HG02623 (cell line): ENCODE results near the gene RNF187.

ENCODE experiments used
- ATAC-seq: cut with Tn5 transposase; IDR thresholded peaks from one replicate; pipeline ENCODE4 v1.9.1; 2021; ENCODE audit warnings: moderate library complexity; ENCODE audit not compliant: unreplicated experiment

RNF187 gene

DNA sequence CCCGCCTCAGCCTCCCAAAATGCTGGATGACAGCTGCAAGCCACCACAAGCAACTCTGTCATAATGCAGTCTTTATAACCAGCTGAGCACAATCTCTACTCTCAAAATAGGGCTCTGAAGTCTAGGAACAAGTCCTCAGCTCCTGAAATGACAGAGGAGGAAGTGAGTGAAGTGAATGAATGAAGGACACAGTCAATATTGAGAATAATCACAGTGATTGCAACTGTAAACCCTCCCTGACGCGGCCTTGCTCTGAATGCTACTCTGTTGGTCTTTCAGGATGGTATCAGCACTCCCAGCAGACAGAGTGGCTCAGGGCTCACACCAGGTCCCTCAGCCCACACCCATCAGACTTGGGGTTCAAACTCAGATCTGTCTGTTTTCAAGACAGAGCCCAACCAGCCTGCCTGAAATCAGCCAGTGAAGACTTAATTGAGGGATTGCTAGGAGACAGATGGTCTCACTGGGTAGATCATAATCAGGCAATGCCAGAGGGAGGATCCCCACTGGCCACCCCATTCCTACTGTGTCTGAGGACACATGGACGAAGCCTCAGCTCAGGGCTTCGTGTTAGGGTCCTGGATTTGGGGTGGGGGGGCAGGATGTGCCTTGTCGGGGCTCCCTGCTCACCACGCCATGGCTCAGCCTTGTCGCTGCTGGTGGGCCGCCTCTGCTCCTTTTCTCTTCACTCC lies 20.9 kb downstream of the RNF187 start:
- ATAC-seq: no peak

DNA sequence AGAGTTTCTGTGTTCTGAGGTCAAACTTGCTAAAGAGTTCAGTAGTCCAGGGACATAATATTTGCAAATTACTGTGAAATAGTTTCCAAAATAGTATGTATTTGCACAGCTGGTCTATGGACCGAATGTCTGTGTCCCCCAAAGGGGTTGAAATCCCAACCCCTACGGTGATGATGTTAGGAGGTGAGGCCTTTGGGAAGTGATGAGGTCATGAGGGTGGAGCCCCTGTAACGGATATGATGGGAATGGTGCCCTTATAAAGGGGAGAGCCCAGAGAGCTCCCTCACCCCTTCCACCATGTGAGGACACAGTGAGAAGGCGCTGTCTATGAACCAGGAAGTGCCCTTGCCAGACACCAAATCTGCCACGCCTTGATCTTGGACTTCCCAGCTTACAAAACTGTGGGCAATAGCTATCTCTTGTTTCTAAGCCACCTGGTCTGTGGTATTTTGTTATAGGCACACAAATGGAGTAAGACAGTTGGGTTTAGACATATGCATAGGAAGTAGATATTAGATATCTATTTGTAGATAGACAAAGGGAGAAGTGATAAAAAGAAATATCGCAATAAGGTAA lies 21.7 kb downstream of the RNF187 start:
- no peak for ATAC-seq

DNA sequence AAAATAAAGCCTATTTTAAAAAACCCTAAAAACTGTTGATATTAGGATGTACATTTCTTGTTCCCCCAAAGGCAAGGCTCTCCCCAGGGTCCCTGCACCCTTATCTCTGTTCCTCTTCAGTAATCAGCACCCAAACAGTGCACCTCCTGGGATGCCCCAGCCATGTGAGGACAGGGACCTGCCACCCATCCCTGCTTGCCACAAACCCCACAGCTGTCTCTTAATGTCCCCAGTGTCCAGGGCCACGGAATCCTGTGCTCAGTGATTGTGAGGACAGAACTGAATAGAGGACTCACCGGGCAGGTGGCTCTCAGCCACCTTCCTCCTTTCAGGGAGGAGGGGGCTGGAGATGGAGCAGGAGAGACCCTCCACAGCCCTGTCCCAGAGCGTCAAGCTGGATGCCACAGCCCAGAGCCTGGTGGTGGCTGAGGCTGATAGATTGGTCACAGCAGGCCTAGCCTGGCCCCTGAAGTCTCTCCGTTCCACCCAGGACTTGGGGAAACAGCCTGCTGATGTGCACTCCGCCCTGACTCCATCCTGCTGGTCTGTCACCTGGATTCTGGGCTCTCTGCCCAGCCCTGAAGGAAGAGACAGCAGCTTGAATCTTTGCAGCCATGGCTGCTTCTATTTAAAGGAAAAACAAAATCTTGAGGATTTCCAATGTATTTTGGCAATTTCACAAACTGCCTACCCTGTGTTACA lies 23.1 kb downstream of the RNF187 start:
- no peak for ATAC-seq

DNA sequence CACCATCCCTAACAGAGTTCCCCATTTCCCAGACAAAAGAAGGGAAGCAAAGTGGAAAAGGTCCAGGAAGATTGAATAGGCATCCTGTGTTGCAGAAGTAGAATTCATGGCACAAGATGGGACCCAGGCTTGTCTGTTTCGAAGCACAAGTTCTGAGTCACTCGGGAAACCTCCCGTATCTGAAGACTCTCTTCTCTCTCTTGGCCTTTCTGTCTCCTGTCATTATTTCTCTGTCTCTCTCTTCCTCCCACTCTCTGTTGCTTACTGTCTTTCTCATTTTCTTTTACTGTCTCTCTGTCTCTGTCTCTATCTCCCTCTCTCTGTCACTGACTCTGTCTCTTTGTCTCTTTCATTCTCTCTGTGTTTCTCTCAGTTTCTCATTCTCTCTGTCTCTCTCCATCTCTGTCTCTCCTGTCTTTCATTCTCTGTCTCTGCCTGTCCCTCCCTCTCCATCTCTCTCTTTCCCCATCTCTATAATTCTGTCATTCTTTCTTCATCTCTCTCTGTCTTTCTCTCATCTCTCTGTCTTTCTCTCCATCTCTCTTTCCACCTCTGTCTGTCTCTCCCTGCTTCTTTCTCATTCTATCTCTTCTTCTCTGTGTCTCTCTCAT lies 23.7 kb downstream of the RNF187 start:
- ATAC-seq: no peak

DNA sequence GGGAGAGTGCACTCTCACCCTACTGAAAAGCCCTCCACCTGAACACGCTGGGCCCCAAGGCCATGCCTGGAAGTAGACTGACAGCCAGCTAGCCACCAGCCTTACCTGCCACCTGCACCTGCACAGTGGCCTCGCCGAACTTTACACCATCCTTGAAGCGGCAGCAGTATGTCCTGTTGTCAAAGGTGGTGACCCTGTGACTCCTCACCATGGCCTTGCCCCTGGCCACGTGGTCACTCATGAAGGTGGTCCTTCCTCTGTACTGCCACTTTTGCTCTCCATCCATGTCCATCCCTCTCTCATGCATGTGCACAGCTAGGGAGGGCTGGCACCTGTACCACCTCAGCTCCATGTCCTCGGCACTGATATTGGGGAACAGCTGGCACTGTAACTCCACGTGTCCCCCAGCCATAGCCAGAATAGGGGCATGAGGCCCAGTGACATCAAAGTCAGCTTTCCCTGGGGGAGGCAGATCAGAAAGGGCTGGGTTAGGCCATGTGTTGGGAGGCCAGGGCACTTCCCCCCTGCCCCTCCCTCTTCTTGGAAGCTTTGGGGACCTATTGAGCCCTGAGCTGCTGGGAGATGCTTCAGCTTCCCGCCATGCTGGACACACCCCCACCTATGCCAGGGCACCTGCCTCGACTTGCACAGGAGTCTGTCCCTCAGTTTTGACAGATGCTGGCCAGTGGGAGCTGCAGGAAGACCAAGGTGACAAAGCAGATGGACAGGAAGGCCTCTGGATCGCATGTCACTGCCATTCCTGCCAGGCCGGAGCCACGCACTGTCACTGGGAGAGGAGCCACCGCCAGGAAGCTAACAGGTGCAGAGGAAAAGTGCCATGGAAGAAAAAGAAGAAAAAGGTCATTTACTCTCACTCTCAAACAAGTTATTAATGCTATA lies 24.6 kb downstream of the RNF187 start:
- no peak for ATAC-seq

DNA sequence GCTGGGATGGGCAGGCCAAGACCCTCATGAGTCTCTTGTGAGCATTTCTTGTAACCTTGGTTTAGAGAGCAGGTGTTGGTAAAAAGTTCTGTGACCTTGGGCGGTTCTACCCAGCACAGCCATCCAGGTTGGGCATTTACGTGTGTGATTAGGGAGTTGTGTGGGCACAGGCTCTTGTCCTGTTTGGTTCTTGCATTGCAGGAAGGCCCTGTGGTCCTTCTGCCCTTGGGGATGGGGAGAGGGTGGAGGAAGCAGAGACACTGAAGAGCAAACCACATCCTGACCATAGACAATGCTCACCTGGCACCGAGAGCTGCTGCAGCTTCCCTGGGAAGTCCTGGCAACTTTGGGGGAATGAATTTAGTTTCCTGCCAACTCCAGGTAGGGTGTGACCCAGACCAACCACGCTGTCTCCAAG lies 25.6 kb downstream of the RNF187 start:
- ATAC-seq: no peak

DNA sequence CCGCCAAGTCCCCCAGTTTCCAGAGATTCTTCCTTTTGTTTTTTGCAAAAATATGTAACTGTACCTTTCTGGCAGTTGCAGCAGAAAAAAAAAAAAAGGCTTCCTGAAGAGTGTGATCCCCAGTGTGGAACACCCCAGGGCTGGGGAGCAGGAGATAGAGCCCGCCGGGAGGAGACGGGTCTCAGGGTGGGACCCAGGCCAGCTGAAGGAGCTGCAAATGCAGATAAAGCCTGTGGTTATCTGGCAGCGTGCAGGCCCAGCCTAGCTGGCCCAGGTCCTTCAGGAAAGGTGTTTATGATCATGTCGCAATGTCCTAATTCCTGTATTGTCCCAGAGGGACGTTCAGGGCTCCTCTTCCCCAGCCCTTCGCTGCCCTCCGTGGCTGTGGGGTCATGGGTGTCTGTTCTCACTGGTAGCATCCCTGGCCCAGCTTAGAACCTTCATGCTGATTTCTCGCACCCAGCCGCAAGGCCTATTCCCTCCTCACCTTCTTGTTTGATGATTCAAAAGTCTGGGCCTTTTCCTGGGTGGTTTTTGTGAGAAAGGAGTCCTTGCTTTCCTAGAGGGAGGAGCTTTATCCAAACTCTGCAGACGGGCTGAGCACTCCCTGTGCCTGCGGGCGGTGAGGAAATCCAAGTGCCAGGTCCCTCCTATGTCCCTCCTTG lies 26.2 kb downstream of the RNF187 start:
- ATAC-seq: no peak

DNA sequence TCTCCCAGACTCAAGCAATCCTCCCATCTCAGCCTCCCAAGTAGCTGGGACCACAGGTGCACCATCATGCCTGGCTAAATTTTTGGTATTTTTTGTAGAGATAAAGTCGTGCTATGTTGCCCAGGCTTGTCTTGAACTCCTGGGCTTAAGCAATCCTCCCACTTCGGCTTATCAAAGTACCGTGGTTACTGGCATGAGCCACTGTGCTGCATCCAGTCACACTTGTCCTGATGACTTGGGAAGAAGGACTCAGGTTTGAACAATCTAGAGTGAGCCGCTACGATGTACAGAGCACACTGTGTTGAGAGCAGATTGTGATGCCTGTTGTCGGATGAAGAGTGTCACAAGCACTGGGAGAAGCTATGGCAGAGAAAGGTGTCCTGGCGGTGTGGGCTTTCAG lies 27.2 kb downstream of the RNF187 start:
- ATAC-seq: no peak

DNA sequence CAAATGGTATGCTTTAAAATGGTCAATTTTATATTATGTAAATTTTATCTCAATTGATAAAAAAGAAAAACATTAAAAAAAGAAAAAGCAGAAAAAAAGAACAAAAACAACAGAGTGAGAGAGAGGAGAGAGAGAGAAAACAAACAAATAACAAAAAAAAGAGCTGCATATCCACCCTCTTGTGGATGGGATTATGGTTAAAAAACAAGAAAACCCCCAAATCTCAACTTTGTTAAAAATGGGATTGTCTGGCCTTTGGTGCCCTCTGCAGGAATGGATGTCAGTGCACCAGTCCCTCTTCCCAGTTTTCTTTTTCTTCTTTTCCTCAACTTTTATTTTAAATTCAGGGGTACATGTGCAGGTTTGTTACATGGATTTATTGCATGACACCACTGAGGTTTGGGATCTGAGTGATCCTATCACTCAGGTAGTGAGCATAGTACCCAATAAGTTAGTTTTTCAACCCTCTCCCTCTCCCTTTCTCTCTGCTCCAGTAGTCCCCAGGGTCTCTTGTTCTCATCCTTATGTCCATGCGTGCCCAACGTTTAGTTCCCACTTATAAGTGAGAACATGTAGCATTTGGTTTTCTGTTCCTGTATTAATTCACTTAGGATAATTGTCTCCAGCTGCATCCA lies 28.1 kb downstream of the RNF187 start:
- no peak for ATAC-seq

DNA sequence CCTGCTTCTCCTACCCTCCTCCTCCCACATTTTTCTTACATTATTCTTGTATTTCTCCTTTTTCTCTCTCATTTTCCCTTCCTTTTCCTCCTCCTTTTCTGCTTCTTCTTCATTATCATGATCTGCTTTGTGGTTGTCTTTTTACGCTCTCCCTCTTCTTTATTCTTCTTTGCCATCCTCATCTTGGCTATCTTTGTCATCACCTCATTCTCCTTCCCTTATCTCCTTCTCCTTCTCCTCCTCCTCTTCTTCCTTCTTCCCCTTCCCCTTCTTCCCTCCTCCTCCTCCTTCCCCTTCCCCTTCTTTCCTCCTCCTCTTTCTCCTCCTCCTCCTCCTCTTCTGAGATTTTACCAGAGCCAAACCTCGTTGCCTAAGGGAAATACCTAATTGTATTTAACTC lies 30.5 kb downstream of the RNF187 start:
- ATAC-seq: no peak

DNA sequence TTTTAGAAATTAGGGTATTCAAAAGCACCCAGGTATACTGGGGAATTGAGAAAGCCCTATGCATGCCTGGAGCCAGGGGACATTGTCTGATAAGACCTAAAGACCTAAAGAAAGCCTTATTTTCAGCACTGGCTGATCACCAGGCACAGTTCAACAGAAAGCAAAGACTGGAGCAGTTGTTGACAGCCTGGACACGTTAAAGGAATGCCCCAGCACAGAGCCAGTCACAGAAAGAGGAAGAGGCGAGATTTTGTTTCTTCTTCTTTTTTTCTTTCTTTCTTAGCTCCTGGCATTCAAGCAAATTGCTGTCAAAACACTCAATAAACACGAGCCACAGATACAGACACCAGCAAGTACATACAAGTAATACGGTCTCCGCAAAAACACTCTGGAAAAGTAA lies 40.4 kb downstream of the RNF187 start:
- no peak for ATAC-seq

DNA sequence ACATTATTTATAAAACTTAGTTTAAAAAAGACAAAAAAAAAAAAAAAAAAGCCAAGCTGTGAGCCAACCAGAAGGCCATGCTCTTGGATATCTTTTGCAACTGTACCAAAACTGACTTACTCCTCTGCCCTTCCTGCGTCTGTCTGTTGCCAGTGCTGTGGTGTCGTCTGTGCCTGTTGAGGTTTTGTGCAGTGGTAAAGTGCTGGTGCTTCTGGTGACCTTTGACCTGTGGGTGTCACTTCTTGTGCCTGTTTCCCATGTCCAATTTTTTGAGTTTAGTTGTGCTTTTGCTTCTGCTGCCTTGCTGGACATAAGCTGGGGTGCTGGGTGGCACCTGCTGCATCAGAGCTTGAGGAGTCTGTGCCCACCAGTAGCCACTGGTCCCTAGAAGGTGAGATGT lies 41.4 kb downstream of the RNF187 start:
- no peak for ATAC-seq

DNA sequence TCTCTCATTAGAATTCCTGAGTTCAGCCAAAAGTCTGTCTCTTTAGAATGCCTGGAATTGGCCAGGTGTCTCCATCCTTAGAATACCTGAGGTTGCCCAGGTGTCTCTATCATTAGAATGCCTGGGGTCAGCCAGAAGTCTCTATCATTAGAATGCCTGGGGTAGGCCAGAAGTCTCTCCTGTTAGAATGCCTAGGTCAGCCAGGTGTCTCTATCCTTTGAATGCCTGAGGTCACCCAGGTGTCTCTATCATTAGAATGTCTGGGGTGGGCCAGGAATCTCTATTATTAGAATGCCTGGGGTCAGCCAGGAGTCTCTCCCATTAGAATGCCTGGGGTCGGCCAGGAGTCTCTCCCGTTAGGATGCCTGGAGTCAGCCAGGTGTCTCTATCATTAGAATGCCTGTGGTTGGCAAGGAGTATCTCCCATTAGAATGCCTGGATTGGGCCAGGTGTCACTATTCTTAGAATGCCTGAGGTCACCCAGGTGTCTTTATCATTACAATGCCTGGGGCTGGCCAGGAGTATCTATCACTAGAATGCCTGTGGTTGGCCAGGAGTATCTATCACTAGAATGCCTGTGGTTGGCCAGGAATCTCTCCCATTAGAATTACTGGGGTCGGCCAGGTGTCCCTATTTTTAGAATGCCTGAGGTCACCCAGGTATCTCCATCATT lies 43.0 kb downstream of the RNF187 start:
- ATAC-seq: no peak

DNA sequence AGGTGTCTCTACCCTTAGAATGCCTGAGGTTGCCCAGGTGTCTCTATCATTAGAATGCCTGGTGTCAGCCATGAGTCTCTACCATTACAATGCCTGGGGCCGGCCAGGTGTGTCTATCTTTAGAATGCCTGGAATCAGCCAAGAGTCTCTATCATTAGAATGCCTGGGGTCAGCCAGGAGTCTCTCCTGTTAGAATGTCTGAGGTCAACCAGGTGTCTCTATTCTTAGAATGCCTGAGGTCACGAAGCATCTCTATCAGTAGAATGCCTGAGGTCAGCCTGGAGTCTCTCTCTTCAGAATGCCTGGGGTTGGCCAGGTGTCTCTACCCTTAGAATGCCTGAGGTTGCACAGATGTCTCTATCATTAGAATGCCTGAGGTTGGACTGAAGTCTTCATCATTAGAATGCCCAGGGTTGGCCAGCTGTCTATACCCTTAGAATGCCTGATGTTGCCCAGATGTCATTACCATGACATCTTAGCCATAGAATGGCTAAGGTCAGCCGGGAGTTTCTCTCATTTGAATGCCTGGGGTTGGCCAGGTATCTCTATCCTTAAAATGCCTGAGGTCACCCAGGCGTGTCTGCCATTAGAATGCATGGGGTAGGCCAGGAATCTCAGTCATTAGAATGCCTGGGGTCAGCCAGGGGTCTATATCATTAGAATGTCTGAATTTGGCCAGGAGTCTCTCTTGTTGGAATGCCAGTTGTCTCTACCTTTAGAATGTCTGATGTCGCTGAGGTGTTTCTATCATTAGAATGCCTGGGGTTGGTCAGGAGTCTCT lies 44.0 kb downstream of the RNF187 start:
- ATAC-seq: no peak

DNA sequence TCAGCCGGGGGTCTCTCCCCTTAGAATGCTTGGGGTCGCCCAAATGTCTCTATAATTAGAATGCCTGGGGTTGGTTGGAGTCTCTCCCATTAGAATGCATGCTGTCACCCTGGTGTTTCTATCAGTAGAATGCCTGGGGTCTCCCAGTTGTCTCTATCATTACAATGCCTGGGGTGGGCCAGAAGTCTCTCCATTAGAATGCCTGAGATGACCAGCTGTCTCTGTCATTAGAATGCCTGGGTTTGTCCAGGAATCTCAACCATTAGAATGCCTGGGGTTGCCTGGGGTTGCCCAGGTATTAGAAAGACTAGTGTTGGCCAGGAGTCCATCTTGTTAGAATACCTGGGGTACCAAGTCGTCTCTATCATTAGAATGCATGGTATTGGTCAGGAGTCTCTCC lies 51.6 kb downstream of the RNF187 start:
- no peak for ATAC-seq

DNA sequence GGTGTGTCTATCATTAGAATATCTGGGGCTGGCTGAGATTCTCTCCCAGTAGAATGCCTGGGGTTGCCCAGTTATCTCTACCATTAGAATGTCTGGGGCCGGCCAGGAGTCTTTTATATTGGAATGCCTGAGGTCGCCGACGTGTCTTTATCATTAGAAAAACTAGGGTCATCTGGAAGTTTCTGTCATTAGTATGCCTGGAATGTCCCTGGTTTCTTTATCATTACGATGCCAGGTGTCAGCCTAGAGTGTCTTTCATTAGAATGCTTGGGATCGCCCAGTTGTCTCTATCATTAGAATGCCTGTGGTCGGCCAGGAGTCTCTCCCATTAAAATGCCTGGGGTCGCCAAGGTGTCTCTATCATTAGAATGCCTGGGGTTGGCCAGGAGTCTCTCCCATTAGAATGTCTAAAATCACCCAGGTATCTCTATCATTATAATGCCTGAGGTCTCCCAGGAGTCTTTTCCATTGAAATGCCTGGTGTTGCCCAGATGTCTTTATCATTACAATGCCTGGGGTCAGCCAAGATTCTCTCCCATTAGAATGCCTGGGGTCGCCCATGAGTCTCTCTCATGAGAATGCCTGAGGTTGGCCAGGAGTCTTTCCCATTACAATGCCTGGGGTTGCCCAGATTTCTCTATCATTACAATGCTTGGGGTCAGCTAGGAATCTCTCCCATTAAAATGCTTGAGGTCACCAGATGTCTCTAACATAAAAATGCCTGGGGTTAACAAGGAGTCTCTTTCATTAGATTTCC lies 53.2 kb downstream of the RNF187 start:
- ATAC-seq: no peak

DNA sequence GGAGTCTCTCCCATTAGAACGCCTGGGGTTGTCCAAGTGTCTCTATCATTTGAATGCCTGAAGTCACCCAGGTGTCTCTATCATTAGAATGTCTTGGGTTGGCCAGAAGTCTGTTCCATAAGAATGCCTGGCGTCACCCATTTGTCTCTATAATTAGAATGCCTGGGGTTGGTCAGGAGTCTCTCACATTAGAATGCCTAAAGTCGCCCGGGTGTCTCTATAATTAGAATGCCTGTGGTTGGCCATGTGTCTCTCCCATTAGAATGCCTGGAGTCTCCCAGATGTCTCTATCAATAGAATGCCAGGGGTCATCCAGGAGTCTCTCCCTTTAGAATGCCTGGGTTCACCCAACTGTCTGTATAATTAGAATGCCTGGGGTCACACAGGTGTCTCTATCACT lies 54.5 kb downstream of the RNF187 start:
- no peak for ATAC-seq

DNA sequence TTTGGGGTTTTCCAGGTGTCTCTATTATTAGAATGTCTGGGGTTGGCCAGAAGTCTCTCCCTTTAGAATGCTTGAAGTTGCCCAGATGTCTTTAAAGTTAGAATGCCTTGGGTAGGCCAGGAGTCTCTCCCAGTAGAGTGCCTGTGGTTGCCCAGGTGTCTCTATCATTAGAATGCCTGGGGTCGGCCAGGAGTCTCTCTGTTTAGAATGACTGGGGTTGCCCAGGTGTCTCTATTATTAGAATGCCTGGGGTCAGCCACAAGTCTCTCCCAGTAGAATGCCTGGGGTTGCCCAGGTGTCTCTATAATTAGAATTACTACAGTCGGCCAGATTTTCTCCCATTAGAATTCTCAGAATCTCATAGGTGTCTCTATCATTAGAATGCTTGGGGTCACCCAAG lies 55.2 kb downstream of the RNF187 start:
- no peak for ATAC-seq
